Measurements from ENCODE around the gene GNPDA1.

GRCh38 chr5:141954194-141954593 lies 58.6 kb downstream of the GNPDA1 start:
- no peak for TF ChIP-seq GATA2 (CRISPR knock-in tag; IDR thresholded peaks at IDR 0.05)
- TF ChIP-seq, protein P1, sequence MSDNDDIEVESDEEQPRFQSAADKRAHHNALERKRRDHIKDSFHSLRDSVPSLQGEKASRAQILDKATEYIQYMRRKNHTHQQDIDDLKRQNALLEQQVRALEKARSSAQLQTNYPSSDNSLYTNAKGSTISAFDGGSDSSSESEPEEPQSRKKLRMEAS (IDR thresholded peaks at IDR 0.05; ENCODE audit: low read depth) = no peak
- no peak for TF ChIP-seq ELF1 (IDR thresholded peaks at IDR 0.05)
- no peak for TF ChIP-seq CTCF (IDR thresholded peaks at IDR 0.05)
- no peak for TF ChIP-seq SMC3 (IDR thresholded peaks at IDR 0.05; ENCODE audit: low read depth, low read length)
- no peak for TF ChIP-seq POLR2AphosphoS5 (IDR thresholded peaks at IDR 0.05; ENCODE audit: low read depth, low read length)
- no peak for TF ChIP-seq EP300 (IDR thresholded peaks at IDR 0.05; ENCODE audit: borderline replicate concordance in 1 of 2, low read depth in 1 of 2, low read length in 1 of 2)
- no peak for TF ChIP-seq FOXM1 (IDR thresholded peaks at IDR 0.05; ENCODE audit: low read depth)
- TF ChIP-seq USF2 (IDR thresholded peaks at IDR 0.05; ENCODE audit: borderline replicate concordance, low read depth, low read length) = no peak
- TF ChIP-seq GABPA (IDR thresholded peaks at IDR 0.05; ENCODE audit: low read depth) = no peak
- TF ChIP-seq, protein P2, sequence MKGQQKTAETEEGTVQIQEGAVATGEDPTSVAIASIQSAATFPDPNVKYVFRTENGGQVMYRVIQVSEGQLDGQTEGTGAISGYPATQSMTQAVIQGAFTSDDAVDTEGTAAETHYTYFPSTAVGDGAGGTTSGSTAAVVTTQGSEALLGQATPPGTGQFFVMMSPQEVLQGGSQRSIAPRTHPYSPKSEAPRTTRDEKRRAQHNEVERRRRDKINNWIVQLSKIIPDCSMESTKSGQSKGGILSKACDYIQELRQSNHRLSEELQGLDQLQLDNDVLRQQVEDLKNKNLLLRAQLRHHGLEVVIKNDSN (IDR thresholded peaks at IDR 0.05; ENCODE audit: borderline replicate concordance, low read depth) = no peak
- TF ChIP-seq SIN3A (IDR thresholded peaks at IDR 0.05; ENCODE audit: borderline replicate concordance, low read depth, low read length) = no peak
- TF ChIP-seq YY1 (IDR thresholded peaks at IDR 0.05; ENCODE audit: low read depth) = no peak

Data from SK-N-SH (cell line).